Loucy (cell line): ENCODE measurements around the gene TM9SF2.

Experiments used
- H2AFZ ChIP-seq: fragments of 200-600 bp; sonication (generic); 2 replicates; pipeline ENCODE4 v1.6.0; 2016; ENCODE audit warnings: antibody characterized with exemption, mild to moderate bottlenecking, low read length, moderate library complexity
- H3F3A ChIP-seq: fragments of 200-600 bp; 2 replicates; pipeline ENCODE4 v1.6.0; 2016; ENCODE audit warnings: antibody characterized with exemption, low read depth, mild to moderate bottlenecking
- H3K27me3 ChIP-seq: fragments of 200-600 bp; sonication (generic); 2 replicates; pipeline ENCODE4 v1.6.1; 2014; ENCODE audit warnings: low read length, mild to moderate bottlenecking; ENCODE audit not compliant: insufficient read depth, poor library complexity, severe bottlenecking
- H3K36me3 ChIP-seq: fragments of 200-600 bp; sonication (generic); 2 replicates; pipeline ENCODE4 v1.6.1; 2016; ENCODE audit warnings: low read length; ENCODE audit not compliant: insufficient read depth
- H3K4me1 ChIP-seq: fragments of 200-600 bp; sonication (generic); 2 replicates; pipeline ENCODE4 v1.5.1; 2014; ENCODE audit warnings: low read length, mild to moderate bottlenecking; ENCODE audit not compliant: insufficient read depth, poor library complexity, severe bottlenecking
- H3K4me2 ChIP-seq: fragments of 200-600 bp; sonication (generic); 2 replicates; pipeline ENCODE4 v1.6.0; 2014; ENCODE audit warnings: antibody characterized with exemption, low read length, low read depth, mild to moderate bottlenecking; ENCODE audit not compliant: poor library complexity, severe bottlenecking
- H3K4me3 ChIP-seq: fragments of 200-600 bp; sonication (generic); 2 replicates; pipeline ENCODE4 v1.5.1; 2014; ENCODE audit warnings: low read length, mild to moderate bottlenecking, mixed read lengths; ENCODE audit not compliant: poor library complexity, severe bottlenecking
- H3K79me2 ChIP-seq: fragments of 200-600 bp; sonication (generic); 2 replicates; pipeline ENCODE4 v1.6.1; 2014; ENCODE audit warnings: low read length; ENCODE audit not compliant: insufficient read depth
- H3K9ac ChIP-seq: fragments of 200-600 bp; sonication (generic); 2 replicates; pipeline ENCODE4 v1.6.0; 2014; ENCODE audit warnings: mild to moderate bottlenecking, low read depth, low read length, moderate library complexity; ENCODE audit not compliant: poor library complexity, severe bottlenecking
- H3K9me2 ChIP-seq: fragments of 200-600 bp; sonication (generic); replicated peaks from 2 replicates; pipeline ENCODE4 v1.6.1; 2016; ENCODE audit warnings: low read depth, low read length, mixed read lengths
- H3K9me3 ChIP-seq: fragments of 200-600 bp; sonication (generic); 2 replicates; pipeline ENCODE4 v1.6.1; 2014; ENCODE audit warnings: mild to moderate bottlenecking, antibody characterized with exemption, low read length, low read depth; ENCODE audit not compliant: insufficient read depth
- H4K20me1 ChIP-seq: fragments of 200-600 bp; sonication (generic); 2 replicates; pipeline ENCODE4 v1.6.0; 2014; ENCODE audit warnings: antibody characterized with exemption, low read length, mild to moderate bottlenecking; ENCODE audit not compliant: insufficient read depth, poor library complexity, severe bottlenecking
- CTCF ChIP-seq: fragments of 200-600 bp; sonication (generic); conservative IDR thresholded peaks from 2 replicates; pipeline ENCODE4 v1.5.1; 2014; ENCODE audit warnings: mild to moderate bottlenecking, antibody characterized with exemption, low read length
- EZH2phosphoT487 ChIP-seq: fragments of 200-600 bp; IDR thresholded peaks from 2 replicates; pipeline ENCODE4 v1.6.1; 2018; ENCODE audit warnings: antibody characterized with exemption, mild to moderate bottlenecking, moderate library complexity, borderline replicate concordance

TM9SF2 gene

GRCh38 chr13:99476648-99477047 lies 24.6 kb upstream of the TM9SF2 start:
- H3K27me3 ChIP-seq, result no peaks in the 10 kb centered on the region
- TF ChIP-seq EZH2phosphoT487 (no peak), CTCF (no peak)
- no peaks in the 10 kb centered on the region for H3K4me1 ChIP-seq
- H3F3A ChIP-seq, result no peaks in the 10 kb centered on the region
- H3K79me2 ChIP-seq, result no peaks in the 10 kb centered on the region
- H2AFZ ChIP-seq, result no peak overlapping the region
- H3K9me3 ChIP-seq, result no peaks in the 10 kb centered on the region
- H3K4me3 ChIP-seq, result no peak overlapping the region
- H3K9ac ChIP-seq, result no peak overlapping the region
- H3K9me2 ChIP-seq, result no peaks in the 10 kb centered on the region
- no peaks in the 10 kb centered on the region for H3K36me3 ChIP-seq
- H3K4me2 ChIP-seq, result no peak overlapping the region
- no peaks in the 10 kb centered on the region for H4K20me1 ChIP-seq

GRCh38 chr13:99477493-99477892 lies 23.8 kb upstream of the TM9SF2 start:
- H3K4me3 ChIP-seq, result no peak overlapping the region

GRCh38 chr13:99481366-99481765 lies 19.9 kb upstream of the TM9SF2 start:
- no peak overlapping the region for H3K4me3 ChIP-seq
- H3K4me2 ChIP-seq, result no peak overlapping the region
- H3K79me2 ChIP-seq, result no peaks in the 10 kb centered on the region
- no peak overlapping the region for H3K9ac ChIP-seq
- no peaks in the 10 kb centered on the region for H3K27me3 ChIP-seq
- H4K20me1 ChIP-seq, result no peaks in the 10 kb centered on the region
- peaks cover 10% of the 10 kb centered on the region for H3K4me1 ChIP-seq
- TF ChIP-seq EZH2phosphoT487 (no peak), CTCF (no peak)
- no peak overlapping the region for H2AFZ ChIP-seq
- H3K9me2 ChIP-seq, result no peaks in the 10 kb centered on the region
- H3F3A ChIP-seq, result no peaks in the 10 kb centered on the region
- no peaks in the 10 kb centered on the region for H3K36me3 ChIP-seq
- H3K9me3 ChIP-seq, result no peaks in the 10 kb centered on the region

More at GRCh38 chr13:99477493-99477892, 23.8 kb upstream of the TM9SF2 start:
- Histone ChIP-seq H2AFZ (no peak overlapping the region), H3K36me3 (no peaks in the 10 kb centered on the region), H4K20me1 (no peaks in the 10 kb centered on the region), H3K9me2 (no peaks in the 10 kb centered on the region), H3K27me3 (no peaks in the 10 kb centered on the region), H3K4me1 (no peaks in the 10 kb centered on the region), H3K9me3 (no peaks in the 10 kb centered on the region), H3F3A (no peaks in the 10 kb centered on the region), H3K4me2 (no peak overlapping the region), H3K9ac (no peak overlapping the region), H3K79me2 (no peaks in the 10 kb centered on the region)
- TF ChIP-seq EZH2phosphoT487, result no peak
- no peak for TF ChIP-seq CTCF
